Calu3 (cell line): ENCODE data around the gene HSPG2. TPM values are rescaled to one million over a fixed set of nuclear protein-coding genes. Genes with fewer than 3 reads are reported as not detected.
"Not testable (repeated sequence)": the region's sequence is repeated elsewhere in the genome, so short reads cannot be mapped to it uniquely, and the experiment has no call there.

Experiments used
- BruUV-seq: library from RNA; stranded (reverse); fragments of 400-500 nt; replicated peaks from 2 replicates; lab custom pipeline; 2021; lab: Mats Ljungman, UMichigan
- CTCF ChIA-PET: fragments of 300-600 bp; sonication (Branson Sonifier 250); formaldehyde crosslinking; loops from one replicate; lab custom pipeline; 2022; ENCODE audit warnings: antibody characterized with exemption; lab: Charles Lee
- DNase-seq: peaks from one replicate; pipeline ENCODE4 v3.0.0; 2022
- H3K27ac Mint-ChIP-seq: one replicate; pipeline ENCODE4 v1.8.0; 2022; ENCODE audit warnings: mixed read lengths; ENCODE audit not compliant: unreplicated experiment
- H3K27me3 Mint-ChIP-seq: one replicate; pipeline ENCODE4 v1.8.0; 2022; ENCODE audit warnings: mixed read lengths; ENCODE audit not compliant: unreplicated experiment
- H3K36me3 Mint-ChIP-seq: one replicate; pipeline ENCODE4 v1.8.0; 2022; ENCODE audit warnings: mild to moderate bottlenecking, moderate library complexity, mixed read lengths; ENCODE audit not compliant: insufficient read depth, unreplicated experiment
- H3K4me1 Mint-ChIP-seq: one replicate; pipeline ENCODE4 v1.8.0; 2022; ENCODE audit warnings: mild to moderate bottlenecking, low read depth, mixed read lengths; ENCODE audit not compliant: unreplicated experiment
- H3K4me3 Mint-ChIP-seq: one replicate; pipeline ENCODE4 v1.8.0; 2022; ENCODE audit warnings: mild to moderate bottlenecking, low read depth, moderate library complexity, mixed read lengths; ENCODE audit not compliant: unreplicated experiment
- H3K9me3 Mint-ChIP-seq: one replicate; pipeline ENCODE4 v1.8.0; 2022; ENCODE audit warnings: low read depth, mixed read lengths; ENCODE audit not compliant: unreplicated experiment
- CTCF ChIP-seq: fragments of 200-600 bp; IDR thresholded peaks from one replicate; pipeline ENCODE4 v1.8.0; 2022; ENCODE audit warnings: antibody characterized with exemption; ENCODE audit not compliant: unreplicated experiment
- intact Hi-C: fragments of 100-400 bp; cut with micrococcal nuclease; formaldehyde crosslinking; loops from one replicate; pipeline ENCODE4 v1.10.0; 2022; ENCODE audit not compliant: unreplicated experiment
- total RNA-seq: library from RNA; stranded (reverse); gene quantifications from 2 replicates; pipeline ENCODE4 v1.2.3, GENCODE V29; 2022

Gene HSPG2
- total RNA-seq, 1 experiment from 2014 or later = 397 TPM

- Mint-ChIP-seq H3K4me1 (peaks cover 38% of the 10 kb centered on the region), H3K27ac (peak overlapping the region; percentile 66), H3K4me3 (no peak overlapping the region), H3K9me3 (no peaks in the 10 kb centered on the region), H3K36me3 (peaks cover 45% of the 10 kb centered on the region), H3K27me3 (no peaks in the 10 kb centered on the region)
- CTCF ChIA-PET = no interaction called here
- no TSS peak for BruUV-seq
- no peak for DNase-seq
- TF ChIP-seq CTCF = no peak
- intact Hi-C loops = no loop called here
Measured at GRCh38 chr1:21909787-21910503, 27.2 kb downstream of the HSPG2 start.

GRCh38 chr1:21909286-21909759, 27.8 kb downstream of the HSPG2 start:
- CTCF ChIA-PET = no interaction called here
- no TSS peak for BruUV-seq
- Mint-ChIP-seq H3K27ac (no peak overlapping the region), H3K4me1 (peaks cover 40% of the 10 kb centered on the region), H3K4me3 (no peak overlapping the region), H3K9me3 (no peaks in the 10 kb centered on the region), H3K36me3 (peaks cover 44% of the 10 kb centered on the region), H3K27me3 (no peaks in the 10 kb centered on the region)
- intact Hi-C loops = no loop called here
- DNase-seq = no peak
- TF ChIP-seq CTCF = no peak

GRCh38 chr1:21907737-21908534, 29.2 kb downstream of the HSPG2 start:
- H3K36me3 Mint-ChIP-seq = peaks cover 46% of the 10 kb centered on the region

GRCh38 chr1:21907079-21907418, 30.1 kb downstream of the HSPG2 start:
- Mint-ChIP-seq H3K27ac (peak overlapping the region; percentile 33), H3K4me1 (peaks cover 42% of the 10 kb centered on the region), H3K4me3 (no peak overlapping the region), H3K36me3 (peaks cover 42% of the 10 kb centered on the region), H3K27me3 (no peaks in the 10 kb centered on the region), H3K9me3 (no peaks in the 10 kb centered on the region)
- no TSS peak for BruUV-seq
- no peak for TF ChIP-seq CTCF
- DNase-seq = no peak
- CTCF ChIA-PET = no interaction called here
- intact Hi-C loops = no loop called here

More at GRCh38 chr1:21907737-21908534, 29.2 kb downstream of the HSPG2 start:
- H3K27me3 Mint-ChIP-seq, H3K9me3 Mint-ChIP-seq, H3K4me3 Mint-ChIP-seq, DNase-seq, intact Hi-C loops, BruUV-seq, CTCF ChIA-PET: not testable (repeated sequence)
- Mint-ChIP-seq H3K4me1 (peaks cover 39% of the 10 kb centered on the region), H3K27ac (peak overlapping the region; percentile 52)
